IMR-90 (cell line): ENCODE data around the gene FNDC3B. TPM values are rescaled to one million over a fixed set of nuclear protein-coding genes. Genes with fewer than 3 reads are reported as not detected.

Experiments
- ATAC-seq: fragments of 200-7000 bp; cut with Tn5 transposase; 2 replicates; pipeline ENCODE4 v1.9.1; 2020; ENCODE audit warnings: low read depth, mild to moderate bottlenecking, moderate library complexity
- BruUV-seq: library from RNA; stranded (reverse); fragments of 400-500 nt; replicated peaks from 2 replicates; lab custom pipeline; 2021; lab: Mats Ljungman, UMichigan
- CTCF ChIA-PET: fragments of 300-600 bp; formaldehyde crosslinking; extraction: SDS; loops from one replicate; lab custom pipeline; 2021; ENCODE audit warnings: antibody characterized with exemption; lab: Yijun Ruan, JAX
- POLR2A ChIA-PET: fragments of 300-600 bp; sonication (Branson Sonifier 250); formaldehyde crosslinking; loops from one replicate; lab custom pipeline; 2022; ENCODE audit warnings: antibody characterized with exemption; ENCODE audit not compliant: unreplicated experiment; lab: Charles Lee
- DNase-seq: peaks from one replicate; pipeline ENCODE4 v3.0.0; 2013
- H2AFZ ChIP-seq: replicated peaks from 2 replicates; pipeline ENCODE3; 2013; ENCODE audit warnings: low read length, mild to moderate bottlenecking; ENCODE audit not compliant: poor library complexity
- H2AK5ac ChIP-seq: 2 replicates; pipeline ENCODE4 v1.6.1; 2013; ENCODE audit warnings: low read depth, low read length, inconsistent platforms
- H2AK9ac ChIP-seq: replicated peaks from 2 replicates; pipeline ENCODE3; 2013; ENCODE audit warnings: mild to moderate bottlenecking, low read depth, low read length, moderate library complexity; ENCODE audit not compliant: poor library complexity
- H2BK120ac ChIP-seq: 2 replicates; pipeline ENCODE4 v1.6.1; 2013; ENCODE audit warnings: low read depth, low read length, inconsistent platforms
- H2BK15ac ChIP-seq: 3 replicates; pipeline ENCODE4 v1.6.1; 2013; ENCODE audit warnings: low read depth, low read length, inconsistent platforms
- H2BK20ac ChIP-seq: 2 replicates; pipeline ENCODE4 v1.6.1; 2013; ENCODE audit warnings: low read depth, mild to moderate bottlenecking, inconsistent platforms, low read length, moderate library complexity
- H2BK5ac ChIP-seq: 2 replicates; pipeline ENCODE4 v1.6.1; 2013; ENCODE audit warnings: mild to moderate bottlenecking, low read depth, low read length, inconsistent platforms; ENCODE audit not compliant: poor library complexity, severe bottlenecking
- H3K14ac ChIP-seq: replicated peaks from 2 replicates; pipeline ENCODE4 v1.6.1; 2013; ENCODE audit warnings: low read depth, low read length, inconsistent platforms
- H3K18ac ChIP-seq: 2 replicates; pipeline ENCODE4 v1.6.1; 2013; ENCODE audit warnings: low read depth, low read length, control low read depth
- H3K23ac ChIP-seq: 2 replicates; pipeline ENCODE4 v1.6.1; 2013; ENCODE audit warnings: low read depth, low read length, inconsistent platforms
- H3K27ac ChIP-seq: 2 replicates; pipeline ENCODE4 v1.5.1; 2013; ENCODE audit warnings: mild to moderate bottlenecking, control low read depth, low read length; ENCODE audit not compliant: insufficient read depth
- H3K27me3 ChIP-seq: 2 replicates; pipeline ENCODE4 v1.6.1; 2013; ENCODE audit warnings: low read length; ENCODE audit not compliant: control insufficient read depth, insufficient read depth
- H3K36me3 ChIP-seq: 2 replicates; pipeline ENCODE4 v1.6.1; 2013; ENCODE audit warnings: low read length, mixed read lengths; ENCODE audit not compliant: control insufficient read depth, insufficient read depth
- H3K4ac ChIP-seq: 2 replicates; pipeline ENCODE4 v1.6.1; 2013; ENCODE audit warnings: low read depth, low read length, inconsistent platforms
- H3K4me1 ChIP-seq: 2 replicates; pipeline ENCODE4 v1.6.1; 2013; ENCODE audit warnings: low read length, mixed read lengths; ENCODE audit not compliant: control insufficient read depth, insufficient read depth
- H3K4me2 ChIP-seq: 2 replicates; pipeline ENCODE4 v1.6.1; 2013; ENCODE audit warnings: low read depth, mild to moderate bottlenecking, control low read depth, low read length, moderate library complexity
- H3K4me3 ChIP-seq: 2 replicates; pipeline ENCODE4 v1.5.1; 2013; ENCODE audit warnings: low read depth, mild to moderate bottlenecking, control low read depth, low read length, moderate library complexity; ENCODE audit not compliant: insufficient read depth
- H3K56ac ChIP-seq: 2 replicates; pipeline ENCODE4 v1.6.1; 2013; ENCODE audit warnings: low read length, inconsistent platforms; ENCODE audit not compliant: insufficient read depth; ENCODE audit errors: extremely low read depth
- H3K79me1 ChIP-seq, 2 experiments: 2 replicates each; pipeline ENCODE4 v1.6.1; 2013; ENCODE audit warnings: low read length in 2 of 2, inconsistent platforms in 1 of 2, low read depth in 1 of 2
- H3K9ac ChIP-seq: 2 replicates; pipeline ENCODE4 v1.6.1; 2013; ENCODE audit warnings: low read depth, low read length, control low read depth
- H3K9me1 ChIP-seq: 2 replicates; pipeline ENCODE4 v1.6.1; 2013; ENCODE audit warnings: low read length, inconsistent platforms; ENCODE audit not compliant: insufficient read depth
- H3K9me3 ChIP-seq: 2 replicates; pipeline ENCODE4 v1.6.1; 2013; ENCODE audit warnings: low read length; ENCODE audit not compliant: control insufficient read depth, insufficient read depth
- H4K20me1 ChIP-seq: 2 replicates; pipeline ENCODE4 v1.6.1; 2013; ENCODE audit warnings: low read length, inconsistent platforms; ENCODE audit not compliant: insufficient read depth
- H4K5ac ChIP-seq: 2 replicates; pipeline ENCODE4 v1.6.1; 2013; ENCODE audit warnings: mild to moderate bottlenecking, low read depth, low read length, control low read depth
- H4K8ac ChIP-seq, 2 experiments: 2 replicates each; pipeline ENCODE4 v1.6.1; 2013; ENCODE audit warnings: low read depth in 2 of 2, low read length in 2 of 2, control low read depth in 1 of 2, inconsistent platforms in 1 of 2
- H4K91ac ChIP-seq: 2 replicates; pipeline ENCODE4 v1.6.1; 2013; ENCODE audit warnings: low read depth, low read length, inconsistent platforms; ENCODE audit not compliant: insufficient read depth
- BHLHE40 ChIP-seq: fragments of 150-350 bp; IDR thresholded peaks from 2 replicates; pipeline ENCODE4 v1.6.1; 2016; ENCODE audit warnings: mild to moderate bottlenecking, low read depth, low read length
- CEBPB ChIP-seq: IDR thresholded peaks from 2 replicates; pipeline ENCODE4 v1.6.1; 2012; ENCODE audit warnings: low read depth, low read length, improper control_type of control experiment
- CHD1 ChIP-seq: IDR thresholded peaks from 2 replicates; pipeline ENCODE4 v1.6.1; 2012; ENCODE audit warnings: low read depth, low read length, improper control_type of control experiment
- MAFK ChIP-seq: IDR thresholded peaks from 2 replicates; pipeline ENCODE4 v1.6.1; 2012; ENCODE audit warnings: low read depth, low read length, improper control_type of control experiment
- MAZ ChIP-seq: IDR thresholded peaks from 2 replicates; pipeline ENCODE4 v1.6.1; 2012; ENCODE audit warnings: low read depth, mild to moderate bottlenecking, low read length, improper control_type of control experiment, moderate library complexity, borderline replicate concordance
- MXI1 ChIP-seq: IDR thresholded peaks from 2 replicates; pipeline ENCODE4 v1.6.1; 2012; ENCODE audit warnings: low read depth, mild to moderate bottlenecking, low read length, moderate library complexity, borderline replicate concordance
- NFE2L2 ChIP-seq: fragments of 150-350 bp; IDR thresholded peaks from 2 replicates; pipeline ENCODE4 v1.6.1; 2016; ENCODE audit warnings: low read depth, mild to moderate bottlenecking, low read length
- POLR2A ChIP-seq: IDR thresholded peaks from 2 replicates; pipeline ENCODE4 v1.6.1; 2012; ENCODE audit warnings: mild to moderate bottlenecking, low read depth, low read length
- RAD21 ChIP-seq: IDR thresholded peaks from 2 replicates; pipeline ENCODE4 v1.6.1; 2012; ENCODE audit warnings: low read length, improper control_type of control experiment
- RCOR1 ChIP-seq: IDR thresholded peaks from 2 replicates; pipeline ENCODE4 v1.6.1; 2012; ENCODE audit warnings: mild to moderate bottlenecking, low read length, improper control_type of control experiment; ENCODE audit not compliant: insufficient replicate concordance
- RFX5 ChIP-seq: IDR thresholded peaks from 2 replicates; pipeline ENCODE4 v1.8.0; 2012; ENCODE audit warnings: low read depth, mild to moderate bottlenecking, low read length, moderate library complexity
- SMC3 ChIP-seq: fragments of 150-350 bp; IDR thresholded peaks from 2 replicates; pipeline ENCODE4 v1.6.1; 2016; ENCODE audit warnings: low read depth, mild to moderate bottlenecking, antibody characterized with exemption, low read length, moderate library complexity
- WGBS, 2 experiments: methylation state at CpG; one replicate each; pipeline versions ENCODE4 v1.1.5 to v1.1.7; 2013; ENCODE audit warnings: missing lambda C conversion rate in 2 of 2; ENCODE audit not compliant: insufficient read length in 1 of 2; ENCODE audit errors: extremely low coverage in 2 of 2; 5-methylcytosine and 5-hydroxymethylcytosine counted together
- dilution Hi-C: fragments of 300-500 bp; cut with HindIII; formaldehyde crosslinking; loops from one replicate; pipeline ENCODE4 v1.14.3; 2018; ENCODE audit warnings: low sequenced_read_pairs; ENCODE audit not compliant: unreplicated experiment
- in situ Hi-C: fragments of 300-500 bp; cut with MboI; formaldehyde crosslinking; loops from 3 replicates; pipeline ENCODE4 v1.14.3; 2019; ENCODE audit warnings: low sequenced_read_pairs, inconsistent platforms, mixed read lengths
- intact Hi-C: fragments of 100-400 bp; cut with micrococcal nuclease; formaldehyde crosslinking; loops from 2 replicates; pipeline ENCODE4 v1.10.0; 2022
- polyA plus RNA-seq, 3 experiments: library from polyadenylated mRNA; depleted of rRNA; stranded (reverse); fragments of >200 nt; gene quantifications; 2 replicates each; pipeline ENCODE4 v1.2.3, GENCODE V29; 2012; ENCODE audit warnings: low replicate concordance in 1 of 3
- total RNA-seq: library from RNA; depleted of rRNA; stranded (reverse); fragments of >200 nt; gene quantifications from 2 replicates; pipeline ENCODE4 v1.2.3, GENCODE V29; 2012

Gene FNDC3B
- total and polyA plus RNA-seq, 2 of the 4 experiments (the other 2 are of a cell fraction) = 23.9 to 150 TPM

DNA sequence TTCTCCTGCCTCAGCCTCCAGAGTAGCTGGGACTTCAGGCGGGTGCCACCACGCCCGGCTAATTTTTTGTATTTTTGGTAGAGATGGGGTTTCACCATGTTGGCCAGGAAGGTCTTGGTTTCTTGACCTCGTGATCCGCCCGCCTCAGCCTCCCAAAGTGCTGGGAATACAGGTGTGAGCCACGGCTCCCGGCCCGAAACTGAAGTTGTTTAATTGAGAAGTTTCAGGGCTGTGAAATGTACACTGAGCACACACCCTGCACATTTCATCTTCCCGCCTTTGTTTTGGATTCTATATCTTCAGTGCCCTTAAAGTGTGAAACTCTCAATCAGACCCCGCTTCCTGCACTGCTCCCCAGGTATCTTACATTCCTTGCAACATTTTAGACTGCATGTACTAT is 149.1 kb downstream of the FNDC3B start:
- WGBS, 2 experiments = no CpG with 5 or more reads among the region's 11 CpGs
- TF ChIP-seq NFE2L2 (no peak), BHLHE40 (no peak), MAFK (no peak), MXI1 (no peak), RAD21 (no peak), RCOR1 (no peak), CEBPB (no peak), SMC3 (no peak), RFX5 (no peak), POLR2A (no peak), CHD1 (no peak), MAZ (no peak)
- Histone ChIP-seq H3K9ac (no peak overlapping the region), H2BK120ac (no peak overlapping the region), H3K9me3 (no peaks in the 10 kb centered on the region), H3K23ac (no peak overlapping the region), H3K18ac (no peak overlapping the region), H2AFZ (no peak overlapping the region), H4K5ac (no peak overlapping the region), H3K36me3 (peaks cover 4% of the 10 kb centered on the region; the same call in 1 of the 2 replicates), H3K4me2 (no peak overlapping the region), H2BK20ac (no peak overlapping the region), H2AK9ac (no peak overlapping the region), H3K4ac (no peak overlapping the region), H3K27me3 (no peaks in the 10 kb centered on the region), H4K91ac (no peak overlapping the region), H4K20me1 (peaks cover 69% of the 10 kb centered on the region), H2BK5ac (no peak overlapping the region), H3K56ac (no peak overlapping the region), H3K27ac (no peak overlapping the region), H4K8ac (no peak overlapping the region), H3K4me1 (peaks cover 3% of the 10 kb centered on the region), H2BK15ac (no peak overlapping the region), H2AK5ac (no peak overlapping the region), H3K4me3 (no peak overlapping the region), H3K9me1 (peaks cover 13% of the 10 kb centered on the region), H3K79me1 (peaks cover 30 to 80% of the 10 kb centered on the region in 2 experiments), H3K14ac (no peak overlapping the region)
- dilution Hi-C loops = no loop called here
- in situ Hi-C loops = no loop called here
- CTCF ChIA-PET = interaction anchor here (0.6 kb wide), 1 partner anchor 249 kb away, joined by 3 read pairs; no protein-coding TSS in a partner anchor
- BruUV-seq = no TSS peak
- no peak for DNase-seq
- POLR2A ChIA-PET = no interaction called here
- no peak for ATAC-seq
- intact Hi-C loops = no loop called here
